Heart right ventricle (tissue), 16 donors: ENCODE results near the gene TPH1. TPM values are rescaled to one million over a fixed set of nuclear protein-coding genes. Genes with fewer than 3 reads are reported as not detected.

Experiments used
- ATAC-seq, 8 donors: fragments of 200-7000 bp; cut with Tn5 transposase; one replicate each; pipeline ENCODE4 v1.9.1; 2020; ENCODE audit warnings: mild to moderate bottlenecking in 8 of 8, moderate library complexity in 8 of 8, moderate number of reproducible peaks in 1 of 8
- DNase-seq, 2 donors: peaks; one replicate each; pipeline ENCODE4 v3.0.0-alpha.2; 2020
- H3K27ac ChIP-seq, 10 donors: fragments of 200-600 bp; sonication (generic) in 2 of 10; one replicate each; pipeline versions ENCODE4 v1.5.0 to v1.8.0; 2020 to 2022; ENCODE audit warnings: mild to moderate bottlenecking in 3 of 10
- H3K27me3 ChIP-seq, 7 donors: fragments of 200-600 bp; one replicate each; pipeline ENCODE4 v1.8.0; 2021 to 2022; ENCODE audit warnings: mild to moderate bottlenecking in 2 of 7
- H3K36me3 ChIP-seq, 9 donors: fragments of 200-600 bp; sonication (generic) in 1 of 9; one replicate each; pipeline versions ENCODE4 v1.5.0 to v1.8.0; 2020 to 2022; ENCODE audit warnings: mild to moderate bottlenecking in 2 of 9
- H3K4me1 ChIP-seq, 9 donors: fragments of 200-600 bp; sonication (generic) in 1 of 9; one replicate each; pipeline versions ENCODE4 v1.5.0 to v1.8.0; 2020 to 2022; ENCODE audit warnings: mild to moderate bottlenecking in 4 of 9
- H3K4me3 ChIP-seq, 10 donors: fragments of 200-600 bp; sonication (generic) in 2 of 10; one replicate each; pipeline versions ENCODE4 v1.5.0 to v1.8.0; 2020 to 2022; ENCODE audit warnings: mild to moderate bottlenecking in 7 of 10, moderate library complexity in 2 of 10
- H3K9me3 ChIP-seq, 11 donors: fragments of 200-600 bp in 10 of 11; sonication (generic) in 2 of 11; one replicate each; pipeline versions ENCODE4 v1.5.0 to v1.8.0; 2013 to 2022; ENCODE audit warnings: mild to moderate bottlenecking in 2 of 11, control low read depth in 1 of 11, moderate library complexity in 1 of 11
- CTCF ChIP-seq, 9 donors: fragments of 200-600 bp; sonication (generic) in 2 of 9; IDR thresholded peaks; one replicate each; pipeline versions ENCODE4 v1.5.0 to v1.8.0; 2021 to 2022; ENCODE audit warnings: antibody characterized with exemption in 9 of 9, mild to moderate bottlenecking in 5 of 9, moderate library complexity in 1 of 9
- WGBS, 2 donors: extraction: QIAGEN DNeasy Blood & Tissue Kit; methylation state at CpG; one replicate each; pipeline ENCODE4 v1.1.7; 2013; ENCODE audit warnings: inconsistent platforms in 1 of 2; 5-methylcytosine and 5-hydroxymethylcytosine counted together
- intact Hi-C, 10 donors: fragments of 100-400 bp; cut with DNase I; formaldehyde crosslinking; loops; one replicate each; pipeline versions ENCODE4 v1.11.1 to v1.14.2; 2022
- long read RNA-seq, 3 donors: library from polyadenylated mRNA; unstranded; transcript quantifications; one replicate each; pipeline ENCODE4 v2.0.0, GENCODE V29; 2020 to 2021
- polyA plus RNA-seq, 2 donors: library from polyadenylated mRNA; stranded (reverse); fragments of 200-250 nt; gene quantifications; one replicate each; pipeline ENCODE4 v1.2.3, GENCODE V29; 2013
- total RNA-seq, 10 donors: library from RNA; stranded (reverse); fragmentation: NEBNext Ultra II Directional in 3 of 10; extraction: Animal tissue kit (Norgen Biotek cat#: 25700) in 3 of 10; gene quantifications; one replicate each; pipeline versions ENCODE4 v1.2.1 to v1.2.4, GENCODE V29; 2021 to 2023
- donor health status: Arrhythmogenic right ventricular cardiomyopathy.
- donor health status: ischemic (EF 13 %, LVEDD 7.1; RV severe dilation, severe dysfunction).
- donor health status: healthy with polysubstance abuse.
- donor health status: DM: no; HTN: yes; CAD: no.
- donor health status: DM: no; HTN: no; CAD: no.
- donor health status: ischemic (EF 25% LVEDD 6.9; RV normal size, moderate dysfunction).
- donor health status: ischemic (EF 25% LVEDD 5.7; RV mildly dilated, moderate dysfunction).
- donor health status: healthy.
- donor health status: DM: yes; HTN: yes; CAD: no.
- donor health status: Ischemic cardiomyopathy.
- donor health status: ischemic (EF 35%, LVEDD 5.7; RV mildly dilated, moderate dysfunction).
- donor health status: nonischemic (EF 11% LVEDD 7.7; RV severe dilation, severe dysfunction).
- donor health status: DM: yes; HTN: yes; CAD: no.
- donor health status: PGD.
- donor health status: ischemic (EF 29% LVEDD 5.4; RV normal size, mild dysfunction).
- donor health status: nonischemic (EF 23%, LVEDD 6.1; RV moderate dilation, normal function).

Gene TPH1
- total RNA-seq (under 1 TPM; 0.04 to 0.16 (median 0.07) TPM), polyA plus RNA-seq (under 1 TPM; 0.03 to 0.29 TPM)
- long read RNA-seq, donor 1 = 0 reads
- long read RNA-seq, donor 2 = 0 reads
- long read RNA-seq, donor 3 = 0 reads

GRCh38 chr11:18046116-18046777 is at the start of gene TPH1:
Gene TPH1 (minus strand): TSS chr11:18046269. CDS start chr11:18040762, 5,507 bp downstream.
- intact Hi-C loops = no loop called here
- 2 to 5% methylated on average over 36 of the region's 36 CpGs for WGBS, 2 donors
- Histone ChIP-seq H3K9me3 (peaks cover 0 to 8% (median 0%) of the 10 kb centered on the region in 11 donors), H3K4me3 (peak within 1 kb of the TSS in 3 of 10 donors; percentile 4 to 34 (median 16)), H3K27ac (no peak within 1 kb of the TSS), H3K36me3 (no peaks in the 10 kb centered on the region), H3K27me3 (peaks cover 0 to 50% (median 35%) of the 10 kb centered on the region in 7 donors), H3K4me1 (peaks cover 0 to 9% (median 6%) of the 10 kb centered on the region in 9 donors)
- ATAC-seq = peak in 5 of 8 donors; percentile 41 to 88 (median 61)
- no peak for TF ChIP-seq CTCF (IDR thresholded peaks at IDR 0.05)
- DNase-seq = peak; percentile 9 to 50

GRCh38 chr11:18093959-18094358 is 47.9 kb upstream of the TPH1 start:
- intact Hi-C loops = no loop called here
- Histone ChIP-seq H3K27me3 (no peaks in the 10 kb centered on the region), H3K4me1 (no peaks in the 10 kb centered on the region), H3K4me3 (no peak overlapping the region), H3K9me3 (no peaks in the 10 kb centered on the region), H3K36me3 (peaks cover 0 to 89% (median 40%) of the 10 kb centered on the region in 9 donors), H3K27ac (no peak overlapping the region)
- no peak for TF ChIP-seq CTCF (IDR thresholded peaks at IDR 0.05)
- ATAC-seq (no peak), DNase-seq (no peak)

- Histone ChIP-seq H3K4me3 (no peak overlapping the region), H3K27me3 (no peaks in the 10 kb centered on the region), H3K4me1 (no peaks in the 10 kb centered on the region), H3K9me3 (no peaks in the 10 kb centered on the region), H3K27ac (no peak overlapping the region), H3K36me3 (peaks cover 0 to 100% (median 59%) of the 10 kb centered on the region in 9 donors)
- DNase-seq = no peak
- ATAC-seq = no peak
- intact Hi-C loops = no loop called here
- WGBS, 2 donors = 90 to 93% methylated on average over 2 of the region's 2 CpGs
- TF ChIP-seq CTCF (IDR thresholded peaks at IDR 0.05) = no peak
Measured at GRCh38 chr11:18091731-18092130, 45.7 kb upstream of the TPH1 start.

- WGBS, 2 donors = 93 to 94% methylated on average over 3 of the region's 3 CpGs
- H3K9me3 ChIP-seq = no peaks in the 10 kb centered on the region
- DNase-seq (no peak), ATAC-seq (no peak)
- TF ChIP-seq CTCF (IDR thresholded peaks at IDR 0.05) = no peak
- H3K27me3 ChIP-seq = no peaks in the 10 kb centered on the region
- intact Hi-C loops = no loop called here
- no peak overlapping the region for H3K27ac ChIP-seq
- H3K4me1 ChIP-seq = no peaks in the 10 kb centered on the region
- H3K36me3 ChIP-seq = peaks cover 0 to 99% (median 48%) of the 10 kb centered on the region in 9 donors
- H3K4me3 ChIP-seq = no peak overlapping the region
Measured at GRCh38 chr11:18088966-18089365, 42.9 kb upstream of the TPH1 start.
